ENCODE measurements around the gene PRKN. TPM values are rescaled to one million over a fixed set of nuclear protein-coding genes. Genes with fewer than 3 reads are reported as not detected.
"Not testable (repeated sequence)": the region's sequence is repeated elsewhere in the genome, so short reads cannot be mapped to it uniquely, and the experiment has no call there.

The PRKN gene
- total and polyA plus RNA-seq, 2 donors (not counting 1 experiment from before 2014, with no cell fraction given) = 0.43 to 4.6 TPM

DNA sequence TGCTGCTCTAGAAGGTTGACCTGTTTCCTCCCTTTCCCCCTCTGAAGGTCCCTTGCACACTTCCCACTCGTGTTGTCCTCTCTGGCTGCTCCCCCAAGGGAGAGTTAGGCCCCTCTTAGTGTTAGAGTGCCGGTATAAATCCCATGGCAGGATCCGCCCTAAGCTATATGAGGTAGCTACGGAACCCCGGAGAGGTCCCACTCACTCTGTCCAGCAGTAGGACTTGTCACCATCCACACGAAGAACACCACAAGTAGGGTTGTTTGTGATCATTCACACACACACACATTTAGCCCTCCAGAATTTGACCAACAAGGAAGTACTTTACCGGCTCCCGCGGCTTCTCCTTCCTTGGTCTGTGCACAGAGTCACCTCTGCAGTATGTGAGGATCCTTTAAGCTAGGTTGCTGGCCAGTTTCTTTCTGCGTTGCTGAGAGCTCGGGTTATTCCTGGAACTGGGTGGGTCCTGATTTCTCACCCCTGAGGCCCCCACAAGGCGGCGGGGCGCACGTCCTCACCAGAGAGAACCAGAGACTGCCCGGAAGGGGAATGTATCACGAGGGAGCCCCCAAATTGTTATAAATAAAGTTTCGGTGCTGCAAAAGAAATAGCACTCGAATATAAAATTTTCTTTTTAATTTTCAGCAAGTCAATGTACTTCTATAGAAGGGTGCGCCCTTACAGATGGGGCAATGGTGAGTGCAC, 1412.9 kb downstream of the PRKN start:
- H4K20me1 ChIP-seq (ENCODE audit: control insufficient read depth, extremely low read depth, insufficient read depth, low read length); H2AFZ ChIP-seq (ENCODE audit: low read length); H3K9me3 ChIP-seq (ENCODE audit: control insufficient read depth, insufficient read depth, low read depth, low read length); DNase-seq (ENCODE audit: low read depth in 2 of 2); H3K36me3 ChIP-seq (ENCODE audit: control insufficient read depth, insufficient read depth, low read length); H3K27ac ChIP-seq (ENCODE audit: insufficient read depth, low read length); H3K4me1 ChIP-seq (ENCODE audit: control insufficient read depth, extremely low read depth, insufficient read depth, low read length); H3K27me3 ChIP-seq (ENCODE audit: control insufficient read depth, insufficient read depth, low read length); H3K79me2 ChIP-seq (ENCODE audit: control insufficient read depth, insufficient read depth, low read length); H3K9ac ChIP-seq (ENCODE audit: insufficient read depth, low read length); H3K4me2 ChIP-seq (ENCODE audit: extremely low read depth, insufficient read depth, low read length); H3K4me3 ChIP-seq (replicated peaks in 1 of 4; ENCODE audit: control extremely low read depth in 1 of 4, insufficient read depth in 1 of 4, low read depth in 3 of 4, low read length in 4 of 4): not testable (repeated sequence)

DNA sequence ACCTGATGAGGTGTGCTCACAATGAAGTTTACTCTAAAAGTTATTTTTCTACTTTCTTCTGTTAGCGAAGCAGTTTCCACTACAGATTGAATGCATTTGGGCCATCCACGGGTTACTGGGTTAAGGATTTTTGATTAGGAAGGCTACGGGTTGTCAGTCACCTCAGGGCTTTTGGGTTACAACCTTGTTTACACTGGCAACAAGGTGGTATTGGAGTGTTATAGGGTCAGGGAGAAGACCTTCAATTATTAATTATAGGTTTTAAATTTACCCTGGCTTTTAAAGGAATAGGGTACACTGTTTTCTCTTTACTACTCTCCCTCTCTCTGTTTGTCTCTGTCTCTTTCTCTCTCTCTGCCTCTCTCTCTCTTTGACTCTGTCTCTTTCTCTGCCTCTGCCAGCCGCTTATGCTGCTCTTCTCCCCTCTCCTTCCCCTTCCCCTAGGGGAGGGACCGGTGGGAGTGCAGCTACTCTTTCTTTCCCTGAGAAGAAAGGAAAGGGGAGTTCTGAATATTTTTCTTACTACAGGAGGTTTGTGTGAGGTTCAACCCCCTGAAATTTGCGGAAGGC, 1413.5 kb downstream of the PRKN start:
- no peak overlapping the region for H3K4me3 ChIP-seq (replicated peaks in 1 of 4; ENCODE audit: control extremely low read depth in 1 of 4, insufficient read depth in 1 of 4, low read depth in 3 of 4, low read length in 4 of 4)
- H3K4me1 ChIP-seq (ENCODE audit: control insufficient read depth, extremely low read depth, insufficient read depth, low read length) = no peaks in the 10 kb centered on the region
- no peak overlapping the region for H3K27ac ChIP-seq (ENCODE audit: insufficient read depth, low read length)
- H3K27me3 ChIP-seq (ENCODE audit: control insufficient read depth, insufficient read depth, low read length) = no peaks in the 10 kb centered on the region
- H3K9ac ChIP-seq (ENCODE audit: insufficient read depth, low read length) = no peak overlapping the region
- H4K20me1 ChIP-seq (ENCODE audit: control insufficient read depth, extremely low read depth, insufficient read depth, low read length) = no peaks in the 10 kb centered on the region
- no peak for TF ChIP-seq EZH2 (IDR thresholded peaks at IDR 0.05; ENCODE audit: low read length, missing control alignments)
- TF ChIP-seq, protein P1, sequence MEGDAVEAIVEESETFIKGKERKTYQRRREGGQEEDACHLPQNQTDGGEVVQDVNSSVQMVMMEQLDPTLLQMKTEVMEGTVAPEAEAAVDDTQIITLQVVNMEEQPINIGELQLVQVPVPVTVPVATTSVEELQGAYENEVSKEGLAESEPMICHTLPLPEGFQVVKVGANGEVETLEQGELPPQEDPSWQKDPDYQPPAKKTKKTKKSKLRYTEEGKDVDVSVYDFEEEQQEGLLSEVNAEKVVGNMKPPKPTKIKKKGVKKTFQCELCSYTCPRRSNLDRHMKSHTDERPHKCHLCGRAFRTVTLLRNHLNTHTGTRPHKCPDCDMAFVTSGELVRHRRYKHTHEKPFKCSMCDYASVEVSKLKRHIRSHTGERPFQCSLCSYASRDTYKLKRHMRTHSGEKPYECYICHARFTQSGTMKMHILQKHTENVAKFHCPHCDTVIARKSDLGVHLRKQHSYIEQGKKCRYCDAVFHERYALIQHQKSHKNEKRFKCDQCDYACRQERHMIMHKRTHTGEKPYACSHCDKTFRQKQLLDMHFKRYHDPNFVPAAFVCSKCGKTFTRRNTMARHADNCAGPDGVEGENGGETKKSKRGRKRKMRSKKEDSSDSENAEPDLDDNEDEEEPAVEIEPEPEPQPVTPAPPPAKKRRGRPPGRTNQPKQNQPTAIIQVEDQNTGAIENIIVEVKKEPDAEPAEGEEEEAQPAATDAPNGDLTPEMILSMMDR (conservative IDR thresholded peaks at IDR 0.05 in 1 of 2, IDR thresholded peaks at IDR 0.05 in 1 of 2; ENCODE audit: low read depth in 1 of 2, low read length in 2 of 2) = no peak
- H2AFZ ChIP-seq (ENCODE audit: low read length) = no peak overlapping the region
- no peaks in the 10 kb centered on the region for H3K9me3 ChIP-seq (ENCODE audit: control insufficient read depth, insufficient read depth, low read depth, low read length)
- no peak for DNase-seq (ENCODE audit: low read depth in 2 of 2)
- no peak overlapping the region for H3K4me2 ChIP-seq (ENCODE audit: extremely low read depth, insufficient read depth, low read length)
- no peaks in the 10 kb centered on the region for H3K36me3 ChIP-seq (ENCODE audit: control insufficient read depth, insufficient read depth, low read length)
- H3K79me2 ChIP-seq (ENCODE audit: control insufficient read depth, insufficient read depth, low read length) = no peaks in the 10 kb centered on the region

DNA sequence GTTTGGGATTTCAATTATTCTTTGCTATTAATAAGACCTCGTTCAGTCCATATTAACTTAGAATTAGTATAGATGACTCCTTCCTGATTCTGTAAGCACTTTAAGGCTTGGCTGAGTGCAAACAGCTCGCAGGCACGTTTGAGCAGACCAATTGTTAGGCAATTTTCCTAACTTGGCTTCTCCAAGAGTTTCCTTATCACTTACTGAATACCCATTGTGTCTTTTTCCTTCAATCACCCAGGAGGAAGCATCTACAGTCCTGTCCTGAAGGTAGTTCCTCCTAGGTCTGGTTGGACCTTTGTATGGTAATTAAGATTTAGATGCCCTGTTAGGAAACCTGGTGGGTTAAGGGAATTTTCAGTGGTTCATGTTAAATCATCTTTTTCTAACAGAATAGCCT, 1414.1 kb downstream of the PRKN start:
- not testable (repeated sequence) for H2AFZ ChIP-seq (ENCODE audit: low read length); H3K9ac ChIP-seq (ENCODE audit: insufficient read depth, low read length); H3K79me2 ChIP-seq (ENCODE audit: control insufficient read depth, insufficient read depth, low read length); H3K9me3 ChIP-seq (ENCODE audit: control insufficient read depth, insufficient read depth, low read depth, low read length); H4K20me1 ChIP-seq (ENCODE audit: control insufficient read depth, extremely low read depth, insufficient read depth, low read length); H3K4me1 ChIP-seq (ENCODE audit: control insufficient read depth, extremely low read depth, insufficient read depth, low read length); H3K27ac ChIP-seq (ENCODE audit: insufficient read depth, low read length); H3K27me3 ChIP-seq (ENCODE audit: control insufficient read depth, insufficient read depth, low read length); DNase-seq (ENCODE audit: low read depth in 2 of 2); H3K4me2 ChIP-seq (ENCODE audit: extremely low read depth, insufficient read depth, low read length); H3K4me3 ChIP-seq (replicated peaks in 1 of 4; ENCODE audit: control extremely low read depth in 1 of 4, insufficient read depth in 1 of 4, low read depth in 3 of 4, low read length in 4 of 4); H3K36me3 ChIP-seq (ENCODE audit: control insufficient read depth, insufficient read depth, low read length)

DNA sequence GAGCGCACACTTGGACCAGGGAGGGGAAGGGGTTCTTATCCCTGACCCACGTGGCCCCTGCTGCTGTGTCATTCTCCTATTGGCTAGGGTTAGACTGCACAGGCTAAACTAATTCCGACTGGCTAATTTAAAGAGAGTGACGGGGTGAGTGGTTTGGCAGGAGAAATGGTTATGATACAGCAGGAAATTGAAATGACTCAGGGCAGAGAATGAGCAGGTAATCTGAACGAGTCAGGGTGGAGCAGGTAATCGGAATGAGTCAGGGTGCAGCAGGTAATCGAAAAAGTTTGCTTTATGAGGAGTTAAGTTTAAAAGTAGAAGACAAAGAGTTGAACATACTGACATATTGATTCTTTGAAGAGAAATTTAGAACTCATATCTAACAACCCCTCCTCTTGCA, 1417.8 kb downstream of the PRKN start:
- not testable (repeated sequence) for H3K4me1 ChIP-seq (ENCODE audit: control insufficient read depth, extremely low read depth, insufficient read depth, low read length); H4K20me1 ChIP-seq (ENCODE audit: control insufficient read depth, extremely low read depth, insufficient read depth, low read length); H3K36me3 ChIP-seq (ENCODE audit: control insufficient read depth, insufficient read depth, low read length); H3K4me2 ChIP-seq (ENCODE audit: extremely low read depth, insufficient read depth, low read length); H3K27me3 ChIP-seq (ENCODE audit: control insufficient read depth, insufficient read depth, low read length); H3K27ac ChIP-seq (ENCODE audit: insufficient read depth, low read length); DNase-seq (ENCODE audit: low read depth in 2 of 2); H3K9me3 ChIP-seq (ENCODE audit: control insufficient read depth, insufficient read depth, low read depth, low read length); H3K79me2 ChIP-seq (ENCODE audit: control insufficient read depth, insufficient read depth, low read length); H3K9ac ChIP-seq (ENCODE audit: insufficient read depth, low read length); H2AFZ ChIP-seq (ENCODE audit: low read length); H3K4me3 ChIP-seq (replicated peaks in 1 of 4; ENCODE audit: control extremely low read depth in 1 of 4, insufficient read depth in 1 of 4, low read depth in 3 of 4, low read length in 4 of 4)

Data from fibroblast of lung (primary cell).